HG03064 (cell line): ENCODE data around the gene TOP2A.

ENCODE experiments used
- ATAC-seq: cut with Tn5 transposase; IDR thresholded peaks from one replicate; pipeline ENCODE4 v1.9.1; 2021; ENCODE audit warnings: low read depth; ENCODE audit not compliant: unreplicated experiment

TOP2A gene, protein sequence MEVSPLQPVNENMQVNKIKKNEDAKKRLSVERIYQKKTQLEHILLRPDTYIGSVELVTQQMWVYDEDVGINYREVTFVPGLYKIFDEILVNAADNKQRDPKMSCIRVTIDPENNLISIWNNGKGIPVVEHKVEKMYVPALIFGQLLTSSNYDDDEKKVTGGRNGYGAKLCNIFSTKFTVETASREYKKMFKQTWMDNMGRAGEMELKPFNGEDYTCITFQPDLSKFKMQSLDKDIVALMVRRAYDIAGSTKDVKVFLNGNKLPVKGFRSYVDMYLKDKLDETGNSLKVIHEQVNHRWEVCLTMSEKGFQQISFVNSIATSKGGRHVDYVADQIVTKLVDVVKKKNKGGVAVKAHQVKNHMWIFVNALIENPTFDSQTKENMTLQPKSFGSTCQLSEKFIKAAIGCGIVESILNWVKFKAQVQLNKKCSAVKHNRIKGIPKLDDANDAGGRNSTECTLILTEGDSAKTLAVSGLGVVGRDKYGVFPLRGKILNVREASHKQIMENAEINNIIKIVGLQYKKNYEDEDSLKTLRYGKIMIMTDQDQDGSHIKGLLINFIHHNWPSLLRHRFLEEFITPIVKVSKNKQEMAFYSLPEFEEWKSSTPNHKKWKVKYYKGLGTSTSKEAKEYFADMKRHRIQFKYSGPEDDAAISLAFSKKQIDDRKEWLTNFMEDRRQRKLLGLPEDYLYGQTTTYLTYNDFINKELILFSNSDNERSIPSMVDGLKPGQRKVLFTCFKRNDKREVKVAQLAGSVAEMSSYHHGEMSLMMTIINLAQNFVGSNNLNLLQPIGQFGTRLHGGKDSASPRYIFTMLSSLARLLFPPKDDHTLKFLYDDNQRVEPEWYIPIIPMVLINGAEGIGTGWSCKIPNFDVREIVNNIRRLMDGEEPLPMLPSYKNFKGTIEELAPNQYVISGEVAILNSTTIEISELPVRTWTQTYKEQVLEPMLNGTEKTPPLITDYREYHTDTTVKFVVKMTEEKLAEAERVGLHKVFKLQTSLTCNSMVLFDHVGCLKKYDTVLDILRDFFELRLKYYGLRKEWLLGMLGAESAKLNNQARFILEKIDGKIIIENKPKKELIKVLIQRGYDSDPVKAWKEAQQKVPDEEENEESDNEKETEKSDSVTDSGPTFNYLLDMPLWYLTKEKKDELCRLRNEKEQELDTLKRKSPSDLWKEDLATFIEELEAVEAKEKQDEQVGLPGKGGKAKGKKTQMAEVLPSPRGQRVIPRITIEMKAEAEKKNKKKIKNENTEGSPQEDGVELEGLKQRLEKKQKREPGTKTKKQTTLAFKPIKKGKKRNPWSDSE (N-terminal part only)

DNA sequence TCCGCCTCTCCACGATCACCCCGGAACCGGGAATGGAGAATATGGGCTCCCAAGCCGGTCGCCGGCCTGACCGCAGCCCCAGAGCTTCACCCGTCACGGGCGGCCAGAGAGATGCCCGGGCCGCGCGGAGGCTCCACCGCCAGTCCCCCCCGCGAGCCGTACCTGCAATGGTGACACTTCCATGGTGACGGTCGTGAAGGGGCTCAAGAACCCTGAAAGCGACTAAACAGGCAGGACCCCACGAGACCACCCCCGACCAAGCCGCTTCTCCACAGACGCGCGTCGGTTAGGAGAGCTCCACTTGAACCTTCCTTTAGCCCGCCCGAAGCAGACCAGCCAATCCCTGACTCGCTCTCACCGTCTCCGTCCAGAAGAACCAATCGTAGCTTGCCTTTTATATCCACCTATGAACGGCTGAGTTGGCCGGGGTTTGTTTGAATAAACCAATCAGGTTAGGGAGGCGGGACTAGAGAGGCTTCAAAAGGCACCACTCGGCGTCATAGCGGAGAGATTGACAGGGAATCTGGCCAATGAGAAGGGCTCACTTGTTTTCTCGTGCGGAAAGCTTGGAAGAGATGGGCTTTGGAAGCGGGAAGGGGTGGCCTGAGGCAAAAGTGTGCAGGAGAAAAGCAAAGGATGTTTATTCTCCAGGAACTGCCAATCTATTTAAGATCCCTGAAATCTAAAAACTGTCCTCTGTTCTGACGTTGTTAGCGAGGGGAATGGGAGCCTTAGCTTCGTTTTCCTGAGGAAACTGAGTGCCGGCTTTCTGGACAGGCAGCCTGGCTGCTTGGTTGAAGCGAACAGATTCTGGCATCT, at the start of gene TOP2A:
TSS of gene TOP2A (minus strand) at position 288 of the 819 bp plus-strand sequence. CDS start at position 183, 105 bp downstream.
- peak; percentile 81 for ATAC-seq

DNA sequence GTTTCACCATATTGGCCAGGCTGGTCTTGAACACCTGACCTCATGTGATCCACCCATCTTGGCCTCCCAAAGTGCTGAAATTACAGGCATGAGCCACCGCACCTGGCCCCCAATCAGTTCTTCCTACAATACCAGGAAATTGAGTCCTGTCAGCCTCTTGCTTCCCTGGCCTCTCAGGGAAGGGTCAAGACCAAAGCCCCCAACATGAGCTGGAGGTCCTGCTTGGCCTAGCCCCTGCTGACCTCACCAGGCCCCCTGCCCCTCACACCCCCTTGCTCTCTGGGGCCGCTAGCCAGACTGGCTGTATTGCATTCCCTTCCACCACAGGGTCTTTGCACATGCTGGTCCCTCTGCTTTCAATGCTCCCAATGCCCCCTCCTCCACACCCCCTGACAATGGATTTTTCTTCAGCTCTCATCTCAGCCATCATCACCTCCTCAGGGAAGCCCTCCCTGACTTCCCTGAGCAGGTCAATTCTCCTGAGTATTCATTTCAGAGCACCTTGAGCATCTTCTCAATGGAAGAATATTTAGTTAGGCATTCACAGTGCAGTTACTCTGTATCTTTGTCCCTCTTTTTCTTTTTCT, 49.7 kb upstream of the TOP2A start:
- ATAC-seq: no peak

DNA sequence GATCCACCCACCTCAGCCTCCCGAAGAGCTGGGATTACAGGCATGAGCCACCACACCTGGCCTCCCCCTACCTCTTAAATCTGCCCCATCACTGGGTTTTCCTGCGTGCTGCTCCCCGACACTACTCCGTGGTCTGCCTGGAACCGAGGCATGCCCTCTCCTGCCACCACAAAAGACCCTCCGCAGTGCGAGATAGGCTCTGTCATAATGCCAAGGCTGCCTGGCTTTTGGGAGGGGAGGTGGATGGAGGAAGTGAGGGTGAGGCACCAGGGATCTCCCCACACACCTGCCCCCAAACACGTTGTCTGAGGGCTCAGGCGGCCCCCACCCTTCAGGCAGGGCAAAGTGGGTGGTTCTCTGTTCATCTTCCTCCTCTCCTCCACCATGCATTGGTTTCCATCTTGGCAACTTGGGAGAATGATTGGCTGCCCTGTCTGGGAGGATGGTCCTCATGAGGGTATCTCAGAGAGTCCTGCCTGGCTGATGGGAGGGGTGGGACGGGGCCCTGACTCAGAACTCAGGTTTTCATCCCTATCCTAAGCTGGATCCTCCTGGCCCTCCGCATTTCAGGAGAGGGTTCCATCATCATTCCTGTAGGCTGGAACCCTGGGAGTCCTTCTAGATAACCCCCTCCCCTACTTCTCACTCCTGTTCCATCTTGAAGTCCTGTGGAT, 48.7 kb upstream of the TOP2A start:
- ATAC-seq: no peak

DNA sequence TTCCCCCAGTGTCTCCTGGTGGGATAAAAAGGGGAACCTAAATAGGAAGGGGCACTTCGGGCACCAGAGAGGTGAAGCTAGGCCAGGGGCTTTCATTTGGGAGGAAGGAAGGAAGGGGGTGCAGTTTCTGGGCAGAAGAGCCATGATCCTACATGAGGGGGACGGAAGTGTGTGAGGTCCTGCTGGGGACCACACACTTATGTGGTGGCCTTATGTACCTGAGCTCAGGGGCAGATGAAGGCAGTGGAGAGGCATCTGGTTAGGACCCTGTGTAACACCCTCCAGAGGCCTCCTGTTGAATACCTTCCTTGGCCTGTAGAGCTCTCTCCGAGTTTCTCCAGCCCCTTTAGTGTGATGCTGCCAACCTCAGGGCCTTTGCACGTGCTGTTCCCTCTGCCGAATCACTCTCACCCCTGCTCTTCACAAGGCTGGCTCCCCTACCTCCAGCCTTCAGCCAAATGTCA, 46.7 kb upstream of the TOP2A start:
- ATAC-seq: no peak

DNA sequence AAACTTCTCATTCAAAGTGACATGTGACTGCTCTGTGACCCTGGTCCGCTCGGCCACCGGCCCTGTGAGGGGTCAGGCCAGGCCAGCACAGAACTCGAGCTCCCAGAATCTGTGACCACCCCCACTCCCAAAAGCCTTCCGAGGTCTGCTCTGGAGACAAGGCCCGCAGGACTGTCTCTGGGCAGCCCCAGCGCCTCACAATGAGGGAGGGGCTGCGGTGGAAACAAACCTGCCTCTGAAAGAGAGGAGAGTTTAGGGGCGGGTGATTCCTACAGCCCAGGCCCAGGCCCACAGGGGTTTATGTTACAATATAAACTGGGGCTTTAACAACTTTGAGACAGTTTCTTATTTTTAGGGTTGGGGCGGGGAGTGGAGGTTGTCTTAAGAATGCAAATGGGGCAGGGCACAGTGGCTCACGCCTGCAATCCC, 45.4 kb upstream of the TOP2A start:
- ATAC-seq: no peak

DNA sequence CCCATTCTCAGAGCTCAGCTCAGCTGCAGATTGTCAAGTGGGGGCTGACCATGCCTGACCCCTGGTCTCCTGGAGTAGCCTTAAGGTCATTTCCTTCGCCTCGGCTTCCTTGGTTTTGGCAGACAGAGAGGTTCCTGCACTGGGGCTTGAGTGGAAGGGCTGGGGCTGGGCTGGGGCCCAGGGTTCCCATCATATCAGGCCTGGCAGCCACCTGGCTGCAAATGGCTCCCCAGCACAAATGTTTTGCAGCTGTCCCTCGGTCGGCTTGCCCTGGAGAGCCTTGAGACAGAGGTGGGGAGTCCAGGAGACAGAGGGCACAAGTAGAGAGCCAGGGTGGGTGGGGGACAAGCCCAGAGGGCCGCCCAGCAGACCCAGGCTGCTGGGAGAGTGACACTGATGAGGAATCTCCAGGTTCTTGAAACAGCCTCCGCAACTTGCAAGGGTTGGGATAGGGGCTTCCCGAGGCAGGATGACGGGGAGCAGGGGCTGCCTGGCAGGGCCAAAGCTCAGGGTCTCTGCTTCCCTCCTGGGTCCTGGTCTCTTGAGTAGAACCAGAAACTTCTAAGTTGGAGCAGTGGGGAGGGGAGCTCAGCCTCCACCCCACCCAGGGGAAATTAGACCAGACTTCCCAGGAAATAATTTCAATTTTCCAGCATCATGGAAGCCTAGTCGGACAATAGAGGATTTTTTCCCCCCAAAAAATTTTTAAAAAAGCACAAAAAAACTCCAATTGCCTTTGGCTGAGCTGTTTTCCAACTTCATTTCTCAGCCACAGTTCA, 44.8 kb upstream of the TOP2A start:
- no peak for ATAC-seq

DNA sequence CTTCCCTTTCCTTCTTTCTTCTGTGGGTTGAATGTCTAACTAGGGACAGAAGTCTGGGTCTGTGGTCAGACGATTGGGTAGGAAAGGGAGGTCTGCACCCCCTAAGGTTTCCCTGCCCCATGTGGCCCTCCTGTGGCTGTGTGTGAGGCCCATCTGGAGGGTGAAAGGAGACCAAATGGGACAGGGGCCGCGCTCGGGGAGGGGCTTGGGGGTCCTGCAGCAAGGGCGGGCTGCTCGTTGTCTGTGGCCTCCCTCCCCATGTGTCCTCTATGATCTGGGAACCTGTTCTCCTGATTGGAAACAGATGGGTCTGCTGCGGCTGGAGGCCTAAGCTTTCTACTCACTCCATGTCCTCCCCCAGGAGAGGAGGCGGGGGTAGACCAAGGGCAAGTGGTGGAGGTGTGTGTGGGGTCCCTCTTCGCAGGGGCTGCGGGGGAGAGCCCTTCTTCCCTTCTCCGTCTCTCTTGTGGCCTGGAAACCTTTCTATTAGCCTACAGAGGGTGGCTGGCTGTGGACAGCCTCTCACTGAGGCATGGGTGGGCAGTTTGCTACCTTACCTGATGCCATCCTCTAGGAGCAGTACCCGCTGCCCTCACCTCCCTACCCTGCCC, 44.1 kb upstream of the TOP2A start:
- ATAC-seq: no peak

DNA sequence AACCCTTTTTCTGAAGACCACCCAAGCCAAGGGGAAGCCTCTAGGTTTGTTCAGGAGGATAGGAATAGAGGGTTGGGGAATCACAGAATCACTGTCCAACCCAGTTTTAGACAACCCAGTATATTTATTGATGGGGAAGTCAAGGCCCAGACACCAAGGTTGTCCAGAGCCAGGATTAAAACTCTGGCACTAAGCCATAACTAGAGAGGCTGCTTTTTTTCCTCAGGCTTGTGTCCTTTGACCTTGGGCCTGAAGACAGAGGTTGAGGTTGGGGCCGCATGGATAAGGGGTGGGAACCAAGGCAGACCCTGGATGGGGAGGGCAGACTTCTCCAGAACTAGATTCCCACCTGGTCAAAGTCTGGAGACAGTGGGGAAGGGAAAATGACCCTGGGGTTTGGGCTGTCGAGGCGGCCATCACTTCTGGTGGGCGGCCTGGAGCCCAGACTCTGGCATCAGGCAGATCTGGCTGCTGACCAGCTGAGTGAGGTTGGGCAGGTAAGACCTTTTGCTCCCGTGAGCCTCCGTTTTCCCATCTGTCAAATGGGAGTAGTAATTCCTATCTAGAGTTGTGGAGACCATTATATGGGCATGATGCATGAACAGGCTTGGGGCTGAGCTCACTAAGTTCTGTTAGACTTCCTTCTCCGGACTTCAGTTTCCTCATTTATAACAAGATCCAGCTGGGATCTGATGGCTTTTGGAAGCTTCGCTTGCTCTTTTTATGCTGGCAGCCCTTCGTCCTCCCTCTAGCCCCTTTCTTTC, 43.5 kb upstream of the TOP2A start:
- ATAC-seq: no peak

DNA sequence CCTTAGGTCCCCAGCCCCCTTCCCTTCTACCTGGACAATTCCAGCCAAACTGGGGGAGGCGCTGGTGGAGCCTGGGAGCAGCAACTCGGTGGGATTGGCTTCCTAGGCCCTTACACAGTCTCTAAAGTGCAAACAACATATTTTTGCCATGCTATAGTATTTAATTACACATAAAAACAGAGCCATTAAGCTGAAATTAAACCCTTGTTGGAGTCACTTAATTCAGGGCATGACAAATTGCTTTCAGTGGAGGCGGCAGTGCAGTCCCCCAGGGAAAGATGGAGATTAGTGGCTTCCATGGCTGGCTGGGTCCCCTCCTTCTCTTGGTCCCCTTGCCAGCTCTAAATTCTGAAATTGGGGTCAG, 42.9 kb upstream of the TOP2A start:
- no peak for ATAC-seq

DNA sequence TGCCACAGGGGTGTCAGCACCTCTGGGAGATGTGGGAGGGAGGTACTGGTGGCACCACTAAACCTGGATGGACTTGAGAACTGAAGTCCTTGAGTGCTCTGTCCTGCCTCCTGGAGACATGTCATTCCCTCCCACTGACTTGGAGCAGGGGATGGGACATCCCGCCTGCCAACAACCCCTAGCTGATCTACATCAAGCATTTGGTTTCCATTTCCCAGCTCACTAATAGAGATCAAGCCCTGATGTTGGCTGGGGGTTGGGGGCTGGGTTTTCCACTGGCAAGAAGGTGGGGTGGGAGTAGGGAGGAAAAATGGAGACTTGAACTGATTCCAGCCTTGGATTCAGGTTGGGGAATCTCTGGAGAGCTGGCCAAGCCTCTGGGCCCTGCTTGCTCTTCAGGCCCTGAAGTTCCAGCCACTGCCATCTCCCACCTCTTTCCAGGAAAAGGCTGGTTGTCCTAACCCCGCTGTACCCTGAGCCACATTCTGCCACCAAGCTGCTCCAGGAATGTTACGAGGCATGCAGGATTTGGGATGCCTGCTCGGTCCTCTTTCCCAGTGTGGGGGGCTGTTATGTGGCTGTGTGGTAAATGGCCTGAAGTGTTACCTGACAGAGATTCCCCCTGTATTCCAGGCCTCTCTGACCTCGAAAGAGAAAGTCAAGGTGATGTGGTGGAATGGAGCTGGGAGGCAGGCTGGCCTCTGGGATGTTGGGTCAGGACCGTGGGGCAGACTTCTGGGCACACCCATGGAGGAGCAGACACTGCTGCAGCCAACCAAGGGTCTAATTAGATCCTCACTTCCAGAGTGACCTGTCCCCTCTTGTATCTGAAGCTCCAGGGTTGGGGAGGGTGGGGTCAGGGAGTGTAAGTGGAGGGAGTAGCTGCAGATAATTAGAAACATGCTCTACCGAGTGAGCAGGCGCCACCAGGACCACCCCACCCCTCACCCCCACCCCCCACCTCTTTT, 42.2 kb upstream of the TOP2A start:
- no peak for ATAC-seq

DNA sequence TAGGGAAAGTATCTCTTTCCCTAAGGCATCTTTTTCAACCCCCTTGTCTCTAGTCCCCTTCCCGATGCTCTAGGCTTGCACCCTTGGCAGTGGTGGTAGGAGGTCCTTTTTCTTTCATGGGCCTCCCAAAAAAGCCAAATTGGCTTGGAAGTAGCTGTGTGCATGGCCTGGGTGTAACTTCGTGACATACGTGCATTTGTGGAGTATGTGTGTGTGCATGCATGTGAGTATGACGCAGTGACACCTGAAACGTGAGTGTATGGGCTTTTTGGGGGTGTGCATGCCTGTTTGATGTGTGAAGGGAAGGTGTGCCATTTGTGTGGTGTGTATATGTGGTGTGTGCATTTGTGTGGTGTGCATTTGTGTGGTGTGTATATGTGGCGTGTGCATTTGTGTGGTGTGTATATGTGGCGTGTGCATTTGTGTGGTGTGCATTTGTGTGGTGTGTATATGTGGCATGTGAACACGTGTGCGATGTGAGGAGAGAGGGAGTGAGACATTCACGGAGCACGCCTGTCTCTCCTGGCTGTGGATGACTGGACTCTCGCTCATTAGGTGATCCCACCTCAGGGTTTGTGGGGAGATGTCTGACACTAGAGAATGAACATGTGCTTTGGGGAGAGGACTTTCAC, 41.3 kb upstream of the TOP2A start:
- no peak for ATAC-seq

DNA sequence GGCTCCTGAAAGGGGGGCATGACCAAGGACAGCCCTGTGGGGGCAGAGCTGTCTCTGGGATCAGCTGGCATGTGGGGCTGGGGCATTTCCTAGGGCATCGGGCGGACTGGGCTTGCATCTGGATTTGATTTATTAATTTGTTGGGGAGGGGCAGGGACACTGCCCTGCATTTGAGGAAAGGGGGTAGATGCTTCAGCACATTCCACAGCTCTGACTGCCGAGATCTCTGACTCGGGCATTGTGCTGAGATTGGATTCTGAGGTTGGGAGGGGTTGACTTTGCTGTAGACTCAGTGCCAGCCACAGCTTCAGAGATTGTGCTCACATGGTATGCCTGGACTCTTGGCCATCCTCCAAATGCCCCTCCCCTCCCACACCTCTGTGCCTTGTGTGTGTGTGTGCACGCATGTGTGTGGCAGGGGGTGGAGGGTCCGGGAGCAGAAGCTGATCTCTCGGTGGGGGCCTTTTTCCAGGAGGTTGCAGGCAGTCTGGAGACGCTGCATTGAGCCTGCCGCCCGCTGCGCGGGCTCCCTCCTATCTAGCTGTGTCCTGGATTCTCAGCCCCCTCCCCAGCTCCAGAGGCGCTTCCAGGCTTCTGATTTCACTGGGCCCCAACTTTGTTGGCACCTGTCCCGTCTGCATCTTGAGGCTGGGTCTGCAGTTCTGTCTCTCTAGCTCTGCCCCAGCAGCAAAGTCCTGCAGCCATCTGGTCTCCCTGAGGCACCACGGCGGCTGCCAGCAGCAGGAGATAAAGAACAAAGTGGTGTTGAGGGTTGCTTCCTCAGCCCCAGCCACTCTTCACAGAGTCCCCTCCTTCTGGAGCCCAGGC, 40.5 kb upstream of the TOP2A start:
- no peak for ATAC-seq

DNA sequence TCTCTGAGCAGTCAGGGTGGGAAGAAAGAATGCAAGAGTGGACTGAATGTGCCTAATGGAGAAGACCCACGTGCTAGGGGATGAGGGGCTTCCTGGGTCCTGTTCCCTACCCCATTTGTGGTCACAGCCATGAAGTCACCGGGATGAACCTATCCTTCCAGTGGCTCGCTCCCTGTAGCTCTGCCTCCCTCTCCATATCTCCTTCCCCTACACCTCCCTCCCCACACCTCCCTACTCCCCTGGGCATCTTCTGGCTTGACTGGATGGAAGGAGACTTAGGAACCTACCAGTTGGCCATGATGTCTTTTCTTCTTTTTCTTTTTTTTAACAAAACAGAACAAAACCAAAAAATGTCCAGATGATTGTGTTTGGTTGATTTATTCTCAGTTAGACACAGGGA, 39.7 kb upstream of the TOP2A start:
- ATAC-seq: no peak

DNA sequence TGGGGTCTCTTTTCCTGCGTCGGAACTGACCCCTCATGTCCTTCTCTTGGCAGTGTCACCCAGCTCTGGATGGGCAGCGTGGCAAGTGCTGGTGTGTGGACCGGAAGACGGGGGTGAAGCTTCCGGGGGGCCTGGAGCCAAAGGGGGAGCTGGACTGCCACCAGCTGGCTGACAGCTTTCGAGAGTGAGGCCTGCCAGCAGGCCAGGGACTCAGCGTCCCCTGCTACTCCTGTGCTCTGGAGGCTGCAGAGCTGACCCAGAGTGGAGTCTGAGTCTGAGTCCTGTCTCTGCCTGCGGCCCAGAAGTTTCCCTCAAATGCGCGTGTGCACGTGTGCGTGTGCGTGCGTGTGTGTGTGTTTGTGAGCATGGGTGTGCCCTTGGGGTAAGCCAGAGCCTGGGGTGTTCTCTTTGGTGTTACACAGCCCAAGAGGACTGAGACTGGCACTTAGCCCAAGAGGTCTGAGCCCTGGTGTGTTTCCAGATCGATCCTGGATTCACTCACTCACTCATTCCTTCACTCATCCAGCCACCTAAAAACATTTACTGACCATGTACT, 38.8 kb upstream of the TOP2A start:
- ATAC-seq: no peak
